ENCODE results near the gene ZNF597. TPM values are rescaled to one million over a fixed set of nuclear protein-coding genes. Genes with fewer than 3 reads are reported as not detected.

ZNF597 gene
- polyA plus RNA-seq, 3 donors: 0.80 to 1.0 (median 0.98) TPM

- Histone ChIP-seq H3K36me3 (replicated peaks in 1 of 2; ENCODE audit: control insufficient read depth in 1 of 2, insufficient read depth in 2 of 2, low read length in 2 of 2) (peaks cover 9 to 41% of the 10 kb centered on the region in 2 donors), H3K4me1 (ENCODE audit: control insufficient read depth in 1 of 2, insufficient read depth in 2 of 2, low read length in 2 of 2) (peaks cover 7 to 8% of the 10 kb centered on the region in 2 donors), H3K27ac (ENCODE audit: low read depth in 1 of 2, low read length in 2 of 2) (no peak overlapping the region), H4K20me1 (ENCODE audit: insufficient read depth, low read length) (no peaks in the 10 kb centered on the region), H3K4me3 (replicated peaks in 1 of 3; ENCODE audit: low read depth in 2 of 3, low read length in 3 of 3) (no peak overlapping the region), H3K9ac (ENCODE audit: insufficient read depth, low read length, poor library complexity, severe bottlenecking) (no peak overlapping the region), H3K4me2 (replicated peaks; ENCODE audit: extremely low read depth, low read length, poor library complexity, severe bottlenecking) (no peak overlapping the region), H3K79me2 (ENCODE audit: insufficient read depth, low read length) (no peaks in the 10 kb centered on the region), H3K9me3 (replicated peaks in 1 of 2; ENCODE audit: control insufficient read depth in 1 of 2, insufficient read depth in 1 of 2, low read length in 2 of 2) (peaks cover 27 to 50% of the 10 kb centered on the region in 2 donors), H3K27me3 (ENCODE audit: control insufficient read depth in 2 of 2, insufficient read depth in 2 of 2, low read length in 2 of 2) (peaks cover 4 to 15% of the 10 kb centered on the region in 2 donors), H2AFZ (ENCODE audit: insufficient read depth, low read depth, low read length, poor library complexity, severe bottlenecking) (no peak overlapping the region)
- Mint-ChIP-seq H3K27ac (no peak overlapping the region), H3K27me3 (ENCODE audit: low read depth in 3 of 3) (peaks cover 4 to 29% (median 11%) of the 10 kb centered on the region in 3 donors), H3K9me3 (peaks cover 21 to 68% (median 50%) of the 10 kb centered on the region in 7 donors), H3K4me3 (no peak overlapping the region), H3K36me3 (peaks cover 42 to 49% of the 10 kb centered on the region in 2 donors), H3K4me1 (peaks cover 8% of the 10 kb centered on the region)
- DNase-seq: no peak
- intact Hi-C loops (cut with micrococcal nuclease): no loop called here
- TF ChIP-seq, protein P1, sequence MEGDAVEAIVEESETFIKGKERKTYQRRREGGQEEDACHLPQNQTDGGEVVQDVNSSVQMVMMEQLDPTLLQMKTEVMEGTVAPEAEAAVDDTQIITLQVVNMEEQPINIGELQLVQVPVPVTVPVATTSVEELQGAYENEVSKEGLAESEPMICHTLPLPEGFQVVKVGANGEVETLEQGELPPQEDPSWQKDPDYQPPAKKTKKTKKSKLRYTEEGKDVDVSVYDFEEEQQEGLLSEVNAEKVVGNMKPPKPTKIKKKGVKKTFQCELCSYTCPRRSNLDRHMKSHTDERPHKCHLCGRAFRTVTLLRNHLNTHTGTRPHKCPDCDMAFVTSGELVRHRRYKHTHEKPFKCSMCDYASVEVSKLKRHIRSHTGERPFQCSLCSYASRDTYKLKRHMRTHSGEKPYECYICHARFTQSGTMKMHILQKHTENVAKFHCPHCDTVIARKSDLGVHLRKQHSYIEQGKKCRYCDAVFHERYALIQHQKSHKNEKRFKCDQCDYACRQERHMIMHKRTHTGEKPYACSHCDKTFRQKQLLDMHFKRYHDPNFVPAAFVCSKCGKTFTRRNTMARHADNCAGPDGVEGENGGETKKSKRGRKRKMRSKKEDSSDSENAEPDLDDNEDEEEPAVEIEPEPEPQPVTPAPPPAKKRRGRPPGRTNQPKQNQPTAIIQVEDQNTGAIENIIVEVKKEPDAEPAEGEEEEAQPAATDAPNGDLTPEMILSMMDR (IDR thresholded peaks at IDR 0.05): no peak
Observed at GRCh38 chr16:3434373-3434772, 8.9 kb downstream of the ZNF597 start.

DNA sequence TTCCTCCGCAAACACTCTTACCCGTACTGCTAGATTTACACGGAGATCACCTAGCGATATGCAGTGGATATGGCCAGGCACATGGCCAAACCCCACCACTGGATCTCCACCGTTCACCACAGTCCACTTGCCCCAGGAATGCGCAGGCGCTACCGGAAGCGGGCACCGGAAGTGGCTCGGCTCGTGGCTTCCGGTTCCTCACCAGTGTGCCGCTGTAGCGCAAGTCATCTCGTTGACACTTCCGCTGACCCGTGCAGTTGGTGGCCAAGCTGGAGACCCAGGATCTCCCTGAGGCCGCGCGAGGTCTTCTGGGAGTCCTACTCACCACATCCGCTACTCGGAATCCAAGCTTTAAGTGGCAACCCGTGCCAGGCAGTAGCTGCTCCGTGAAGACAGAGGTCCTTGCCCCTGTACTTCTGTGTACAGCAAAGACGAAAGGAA, 11.5 kb downstream of the ZNF597 start:
- peak overlapping the region; percentile 44 for H2AFZ ChIP-seq (ENCODE audit: insufficient read depth, low read depth, low read length, poor library complexity, severe bottlenecking)
- WGBS (ENCODE audit: insufficient coverage): 52% methylated on average over 26 of the region's 26 CpGs
- H3K9ac ChIP-seq (ENCODE audit: insufficient read depth, low read length, poor library complexity, severe bottlenecking): no peak overlapping the region
- peak overlapping the region in 1 of 3 experiments; percentile 64 for H3K4me3 ChIP-seq (replicated peaks in 1 of 3; ENCODE audit: low read depth in 2 of 3, low read length in 3 of 3)
- H3K9me3 ChIP-seq (replicated peaks in 1 of 2; ENCODE audit: control insufficient read depth in 1 of 2, insufficient read depth in 1 of 2, low read length in 2 of 2): peaks cover 26 to 37% of the 10 kb centered on the region in 2 donors
- Mint-ChIP-seq H3K4me1 (peaks cover 8% of the 10 kb centered on the region), H3K27ac (peak overlapping the region in 2 of 7 donors; percentile 13 to 21), H3K36me3 (peaks cover 28 to 32% of the 10 kb centered on the region in 2 donors), H3K9me3 (peaks cover 19 to 66% (median 41%) of the 10 kb centered on the region in 7 donors), H3K4me3 (peak overlapping the region; percentile 48 to 63), H3K27me3 (ENCODE audit: low read depth in 3 of 3) (peaks cover 3 to 24% (median 4%) of the 10 kb centered on the region in 3 donors)
- peaks cover 7 to 8% of the 10 kb centered on the region in 2 donors for H3K4me1 ChIP-seq (ENCODE audit: control insufficient read depth in 1 of 2, insufficient read depth in 2 of 2, low read length in 2 of 2)
- TF ChIP-seq, protein P1 (IDR thresholded peaks at IDR 0.05): no peak
- H4K20me1 ChIP-seq (ENCODE audit: insufficient read depth, low read length): no peaks in the 10 kb centered on the region
- peak overlapping the region; percentile 60 for H3K4me2 ChIP-seq (replicated peaks; ENCODE audit: extremely low read depth, low read length, poor library complexity, severe bottlenecking)
- no peak overlapping the region for H3K27ac ChIP-seq (ENCODE audit: low read depth in 1 of 2, low read length in 2 of 2)
- intact Hi-C loops (cut with micrococcal nuclease): no loop called here
- H3K36me3 ChIP-seq (replicated peaks in 1 of 2; ENCODE audit: control insufficient read depth in 1 of 2, insufficient read depth in 2 of 2, low read length in 2 of 2): peaks cover 6 to 21% of the 10 kb centered on the region in 2 donors
- H3K27me3 ChIP-seq (ENCODE audit: control insufficient read depth in 2 of 2, insufficient read depth in 2 of 2, low read length in 2 of 2): peaks cover 4 to 15% of the 10 kb centered on the region in 2 donors
- H3K79me2 ChIP-seq (ENCODE audit: insufficient read depth, low read length): no peaks in the 10 kb centered on the region
- peak; percentile 24 to 43 (median 35) for DNase-seq
